HG02798 (cell line): ENCODE measurements around the gene ZNF653.
"Not testable (repeated sequence)": the region's sequence is repeated elsewhere in the genome, so short reads cannot be mapped to it uniquely, and the experiment has no call there.

ENCODE experiments used
- ATAC-seq: cut with Tn5 transposase; IDR thresholded peaks from one replicate; pipeline ENCODE4 v1.9.1; 2021; ENCODE audit warnings: mild to moderate bottlenecking; ENCODE audit not compliant: unreplicated experiment, poor library complexity

Gene ZNF653

DNA sequence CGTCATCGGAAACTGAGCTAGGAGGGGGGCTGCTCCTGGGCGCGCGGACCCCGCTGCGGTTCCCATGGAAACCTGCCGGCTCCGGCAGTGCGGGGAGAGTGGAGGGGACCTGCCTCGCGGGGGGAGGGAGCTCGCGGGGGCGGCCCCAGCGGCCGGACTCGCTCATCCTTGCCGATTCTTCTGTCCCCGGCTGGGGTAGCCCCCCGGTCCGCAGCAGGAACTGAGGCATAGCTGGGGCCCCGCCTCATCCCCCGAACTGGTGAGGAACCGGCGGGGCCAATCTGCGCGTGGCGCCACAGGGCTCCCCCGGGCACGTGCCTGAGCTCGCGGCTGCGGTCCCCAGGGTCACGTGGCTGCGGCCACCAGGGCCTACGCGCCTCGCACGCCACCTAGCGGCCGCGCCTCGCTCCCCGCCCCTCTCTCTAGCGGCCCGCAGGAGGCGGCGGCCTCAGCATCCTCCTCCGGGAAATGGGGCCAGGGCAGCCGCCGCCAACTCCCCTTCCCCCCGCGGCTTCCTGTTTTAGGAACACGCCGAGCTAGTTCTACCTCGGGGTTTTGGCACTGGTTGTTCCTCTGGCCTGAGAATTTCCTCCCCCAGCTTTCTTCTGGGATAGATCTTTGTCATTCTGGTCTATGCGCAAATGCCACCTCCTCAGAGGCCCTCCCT lies 23.1 kb downstream of the ZNF653 start:
- ATAC-seq = peak; percentile 72

DNA sequence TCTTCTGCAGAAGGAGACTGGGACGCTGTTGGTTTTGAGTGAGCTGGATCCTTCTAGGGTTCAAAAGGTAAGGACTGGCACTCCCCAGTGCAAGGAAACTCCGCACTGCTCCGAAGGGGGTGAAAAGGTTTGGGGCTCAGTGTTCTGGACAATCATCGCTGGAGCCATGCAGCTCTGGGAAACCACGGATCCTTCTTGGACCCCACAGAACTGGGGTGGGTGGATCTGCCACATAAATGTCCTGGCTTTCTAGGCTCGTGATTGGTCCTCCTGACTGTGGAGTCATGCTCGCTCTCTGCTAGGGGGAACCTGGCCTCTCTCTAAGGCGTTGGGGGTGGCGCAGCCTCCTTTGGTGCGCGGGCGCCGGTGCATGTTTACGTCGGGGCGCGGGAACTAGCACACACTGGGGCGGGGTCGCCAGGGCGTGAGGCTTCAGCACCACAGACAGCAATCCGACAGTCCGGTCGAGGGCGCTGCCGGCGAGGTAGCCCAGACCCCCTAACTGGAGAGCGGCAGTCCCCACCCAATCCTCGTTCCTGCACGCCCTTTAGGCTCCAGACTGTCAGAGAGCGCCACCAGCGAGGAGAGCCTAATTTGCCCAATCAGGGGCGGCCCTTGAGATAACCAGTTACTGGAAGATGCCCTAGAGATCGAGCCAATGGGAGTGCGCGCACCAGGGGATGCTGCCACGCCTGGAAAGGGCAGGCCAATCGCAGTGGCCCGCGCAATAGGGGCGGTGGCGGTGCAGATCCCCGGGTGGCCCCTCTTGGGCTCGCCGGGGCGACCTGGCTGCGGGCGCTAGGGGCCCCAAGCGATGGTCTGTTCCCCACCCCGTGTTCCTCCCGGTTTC lies 23.9 kb downstream of the ZNF653 start:
- ATAC-seq = peak; percentile 71

GRCh38 chr19:11480715-11481533 lies 24.7 kb downstream of the ZNF653 start, which contains the start of gene ELAVL3:
ELAVL3 (minus strand) TSS chr19:11481046; CDS start chr19:11480608, 438 bp downstream.
- no peak for ATAC-seq

DNA sequence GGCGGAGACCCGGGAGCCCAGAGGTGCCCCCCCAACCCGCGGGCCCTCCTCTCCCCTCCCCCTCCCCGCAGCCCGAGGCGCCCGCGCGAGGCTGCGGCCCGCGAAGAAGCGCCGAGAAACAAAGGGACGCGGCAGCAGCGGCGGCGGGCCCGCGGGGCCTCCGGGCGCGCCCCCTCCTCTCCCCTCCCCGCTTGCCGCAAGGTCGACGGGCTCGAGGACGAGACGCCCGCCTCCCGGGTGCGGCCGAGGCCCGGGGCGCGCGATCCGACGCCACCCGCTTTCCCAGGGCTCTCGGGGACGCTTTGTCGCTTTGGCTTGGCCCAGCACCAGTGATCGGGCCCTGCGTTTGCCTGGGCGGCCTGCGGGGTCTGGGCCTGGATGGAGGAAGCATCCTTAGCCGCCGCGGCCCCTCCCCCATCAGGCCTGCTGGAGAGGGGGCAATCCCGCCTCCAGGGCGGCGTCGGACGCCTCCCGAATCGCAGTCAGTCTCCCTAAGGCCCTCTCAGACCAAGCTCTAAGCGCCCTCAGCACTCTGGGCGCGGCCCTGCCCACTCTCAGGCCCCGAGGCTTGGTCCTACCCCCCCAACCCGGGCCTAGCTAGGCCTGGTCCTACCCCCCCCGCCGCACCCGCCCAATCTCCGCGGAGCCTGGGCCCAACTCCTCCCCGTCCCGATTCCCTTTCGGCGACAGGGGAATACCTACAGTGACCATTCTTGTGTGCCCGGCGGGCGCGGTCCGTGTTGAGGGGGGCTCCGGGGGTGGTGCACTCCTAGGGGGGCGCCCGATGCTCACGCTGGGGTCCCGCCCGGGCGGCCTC lies 25.5 kb downstream of the ZNF653 start:
- ATAC-seq = no peak

- no peak for ATAC-seq
Observed at GRCh38 chr19:11479090-11479897, 26.3 kb downstream of the ZNF653 start.

- no peak for ATAC-seq
Observed at GRCh38 chr19:11478167-11479089, 27.2 kb downstream of the ZNF653 start.

GRCh38 chr19:11475861-11476260 lies 29.8 kb downstream of the ZNF653 start:
- ATAC-seq = no peak

- not testable (repeated sequence) for ATAC-seq
Observed at GRCh38 chr19:11475343-11475742, 30.3 kb downstream of the ZNF653 start.

DNA sequence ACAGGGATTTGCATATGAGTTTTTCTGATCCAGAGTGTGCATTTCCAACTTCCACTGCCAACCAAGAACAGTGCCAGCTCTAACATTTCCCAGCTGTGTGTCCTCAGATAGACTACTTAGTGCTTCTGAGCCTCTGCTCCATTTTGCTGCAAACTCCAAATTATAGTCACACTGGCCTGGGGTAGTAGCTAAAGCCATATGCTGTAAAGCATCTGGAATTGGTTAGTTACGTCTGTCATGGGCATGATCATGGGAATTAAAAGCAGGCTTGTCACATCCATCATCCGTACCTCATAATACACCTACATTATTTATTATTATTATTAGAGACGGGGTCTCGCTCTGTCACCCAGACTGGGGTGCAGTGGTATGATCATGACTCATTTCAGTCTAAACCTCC lies 31.9 kb downstream of the ZNF653 start:
- ATAC-seq = no peak

DNA sequence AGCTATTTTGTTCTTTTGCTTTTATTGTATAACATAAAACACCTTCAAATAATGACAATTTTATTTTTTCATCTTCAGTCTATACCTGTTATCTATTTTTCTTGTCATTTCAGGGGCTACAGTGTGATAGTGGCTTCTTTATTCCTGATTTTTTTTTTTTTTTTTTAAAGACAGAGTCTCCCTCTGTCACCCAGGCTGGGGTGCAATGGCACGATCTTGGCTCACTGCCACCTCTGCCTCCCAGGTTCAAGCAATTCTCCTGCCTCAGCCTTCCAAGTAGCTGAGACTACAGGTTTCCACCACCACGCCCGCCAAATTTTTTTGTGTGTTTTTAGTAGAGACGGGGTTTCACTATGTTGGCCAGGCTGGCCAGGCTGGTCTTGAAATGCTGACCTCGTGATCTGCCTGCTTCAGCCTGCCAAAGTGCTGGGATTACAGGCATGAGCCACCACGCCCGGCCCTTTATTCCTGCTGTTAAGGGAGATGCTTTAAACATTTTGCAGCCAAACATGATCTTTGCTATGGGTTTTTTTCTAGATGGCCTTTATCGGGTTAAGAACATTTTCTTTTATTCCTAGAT lies 37.3 kb downstream of the ZNF653 start:
- ATAC-seq = not testable (repeated sequence)

DNA sequence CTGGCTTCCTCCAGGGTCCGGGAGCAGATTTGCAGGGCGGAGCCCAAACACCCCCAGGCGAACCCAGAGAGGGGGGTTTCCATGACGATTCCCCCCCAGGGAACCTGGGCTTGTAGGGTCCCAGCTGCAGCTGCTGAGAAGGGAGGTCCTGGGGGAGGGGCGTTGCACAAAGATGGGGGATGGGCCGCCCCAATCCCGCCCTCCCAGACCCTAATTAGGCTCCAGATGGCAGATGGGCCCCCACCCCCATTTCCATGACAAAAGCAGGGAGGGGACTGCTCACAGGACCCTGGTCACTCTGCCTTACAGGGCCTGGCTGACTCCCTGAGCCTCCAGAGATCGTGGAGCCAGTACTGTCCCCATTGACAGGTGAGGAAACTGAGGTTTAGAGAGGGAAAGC lies 40.0 kb downstream of the ZNF653 start:
- no peak for ATAC-seq

DNA sequence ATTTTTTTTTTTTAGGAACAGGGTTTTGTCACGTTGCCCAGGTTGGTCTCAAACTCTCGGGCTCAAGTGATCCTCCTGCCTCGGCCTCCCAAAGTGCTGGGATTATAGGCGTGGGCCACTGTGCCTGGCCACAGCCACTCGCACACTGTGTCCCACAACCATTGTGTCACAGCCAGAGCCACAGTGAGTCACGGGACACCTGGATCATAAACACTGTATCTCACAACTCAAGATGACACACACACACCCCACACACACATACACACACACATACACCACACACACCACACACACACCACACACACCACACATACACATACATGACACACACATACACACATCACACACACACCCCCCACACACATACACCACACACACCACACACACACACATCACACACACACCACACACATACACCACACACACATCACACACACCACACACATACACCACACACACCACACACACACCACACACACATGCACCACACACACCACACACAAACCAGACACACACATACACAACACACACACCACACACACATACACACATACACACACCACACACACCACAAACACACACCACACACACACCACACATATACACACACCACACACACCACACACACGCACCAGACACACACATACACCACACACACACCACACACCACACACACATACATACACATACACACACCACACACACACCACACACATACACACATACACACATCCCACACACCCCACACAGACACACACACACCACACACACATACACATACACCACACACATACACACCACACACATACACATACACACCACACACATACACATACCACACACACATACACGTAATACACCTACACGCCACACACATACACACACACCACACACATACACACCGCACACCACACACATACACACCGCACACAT lies 41.0 kb downstream of the ZNF653 start:
- ATAC-seq = no peak

- ATAC-seq = no peak
Observed at GRCh38 chr19:11463391-11463790, 42.2 kb downstream of the ZNF653 start.

DNA sequence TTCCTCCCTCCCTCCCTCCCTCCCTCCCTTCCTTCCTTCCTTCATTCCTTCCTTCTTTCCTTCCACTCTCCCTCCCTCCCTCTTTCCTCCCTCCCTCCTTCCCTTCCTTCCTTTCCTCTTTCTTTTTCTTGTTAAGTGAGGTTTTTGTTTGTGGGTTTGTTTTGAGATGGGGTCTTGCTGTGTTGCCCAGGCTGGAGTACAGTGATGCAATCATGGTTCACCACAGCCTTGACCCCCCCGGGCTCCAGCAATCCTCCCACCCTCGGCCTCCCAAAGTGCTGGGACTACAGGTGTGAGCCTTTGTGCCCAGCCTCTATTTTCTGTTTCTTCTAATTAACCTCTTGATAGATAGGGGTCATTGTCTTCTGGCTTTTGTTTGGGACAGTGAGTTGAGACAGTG lies 44.2 kb downstream of the ZNF653 start:
- ATAC-seq = no peak

GRCh38 chr19:11460207-11460606 lies 45.4 kb downstream of the ZNF653 start:
- no peak for ATAC-seq

- ATAC-seq = not testable (repeated sequence)
Observed at GRCh38 chr19:11458912-11459311, 46.7 kb downstream of the ZNF653 start.
